T-cell (primary cell): ENCODE data around the gene ZBTB42. TPM values are rescaled to one million over a fixed set of nuclear protein-coding genes. Genes with fewer than 3 reads are reported as not detected.

Experiments
- ATAC-seq, 4 experiments: fragments of 200-7000 bp in 3 of 4; fragments of 150-1000 bp in 1 of 4; cut with Tn5 transposase; replicated peaks in 1 of 4; 1 replicate in 3 of 4; 2 replicates in 1 of 4; pipeline ENCODE4 v1.10.0; 2021; ENCODE audit warnings: moderate library complexity in 3 of 4, mild to moderate bottlenecking in 2 of 4, moderate number of reproducible peaks in 1 of 4
- CTCF ChIA-PET, 2 donors: fragments of 300-600 bp; sonication (Branson Sonifier 250); formaldehyde crosslinking; loops; one replicate each; lab custom pipeline; 2022; ENCODE audit warnings: antibody characterized with exemption in 2 of 2; lab: Charles Lee
- POLR2A ChIA-PET, 2 donors: fragments of 300-600 bp; sonication (Branson Sonifier 250); formaldehyde crosslinking; loops; one replicate each; lab custom pipeline; 2022; ENCODE audit warnings: antibody characterized with exemption in 2 of 2; lab: Charles Lee
- DNase-seq, 35 experiments: peaks; one replicate each; pipeline versions ENCODE4 v3.0.0 to v3.0.0-alpha.2; 2013 to 2023
- H3K27ac ChIP-seq: one replicate; pipeline ENCODE4 v1.5.1; 2013; ENCODE audit warnings: low read length
- H3K27me3 ChIP-seq, 2 experiments: replicated peaks in 1 of 2; 1 replicate in 1 of 2; 2 replicates in 1 of 2; pipeline versions ENCODE4 v1.6.1 to v1.7.0; 2013; ENCODE audit warnings: low read length in 1 of 2, mixed read lengths in 1 of 2; ENCODE audit not compliant: control insufficient read depth in 2 of 2, insufficient read depth in 2 of 2; ENCODE audit errors: extremely low read depth in 1 of 2
- H3K36me3 ChIP-seq, 2 donors: 1 replicate in 1 of 2; 2 replicates in 1 of 2; pipeline versions ENCODE4 v1.6.1 to v1.7.0; 2013; ENCODE audit warnings: low read length in 1 of 2; ENCODE audit not compliant: control insufficient read depth in 2 of 2, insufficient read depth in 1 of 2; ENCODE audit errors: extremely low read depth in 1 of 2
- H3K4me1 ChIP-seq, 2 experiments: 1 replicate in 1 of 2; 2 replicates in 1 of 2; pipeline versions ENCODE4 v1.6.1 to v1.7.0; 2013; ENCODE audit warnings: low read length in 2 of 2, mixed read lengths in 1 of 2; ENCODE audit not compliant: insufficient read depth in 2 of 2, control insufficient read depth in 1 of 2; ENCODE audit errors: extremely low read depth in 1 of 2
- H3K4me3 ChIP-seq, 2 donors: 1 replicate in 1 of 2; 2 replicates in 1 of 2; pipeline versions ENCODE4 v1.5.1 to v1.7.0; 2013; ENCODE audit warnings: mild to moderate bottlenecking in 2 of 2, low read length in 1 of 2, moderate library complexity in 1 of 2; ENCODE audit not compliant: control insufficient read depth in 1 of 2; ENCODE audit errors: extremely low read depth in 1 of 2
- H3K9me3 ChIP-seq: 2 replicates; pipeline ENCODE4 v1.7.0; 2013
- H3K27ac Mint-ChIP-seq, 2 donors: one replicate each; pipeline ENCODE4 v1.8.0; 2020 to 2021; ENCODE audit warnings: mild to moderate bottlenecking in 2 of 2, mixed read lengths in 2 of 2
- H3K27me3 Mint-ChIP-seq, 2 donors: one replicate each; pipeline ENCODE4 v1.8.0; 2021 to 2022; ENCODE audit warnings: mixed read lengths in 2 of 2
- H3K36me3 Mint-ChIP-seq: one replicate; pipeline ENCODE4 v1.8.0; 2021; ENCODE audit warnings: mixed read lengths
- H3K4me1 Mint-ChIP-seq, 3 donors: one replicate each; pipeline ENCODE4 v1.8.0; 2020 to 2022; ENCODE audit warnings: mixed read lengths in 3 of 3, mild to moderate bottlenecking in 1 of 3
- H3K4me3 Mint-ChIP-seq, 3 donors: one replicate each; pipeline ENCODE4 v1.8.0; 2020 to 2022; ENCODE audit warnings: mild to moderate bottlenecking in 3 of 3, mixed read lengths in 3 of 3, moderate library complexity in 3 of 3
- H3K9me3 Mint-ChIP-seq, 3 donors: one replicate each; pipeline ENCODE4 v1.8.0; 2020 to 2022; ENCODE audit warnings: mixed read lengths in 3 of 3
- WGBS: methylation state at CpG from one replicate; pipeline ENCODE4 v1.1.5; 2013; ENCODE audit warnings: missing lambda C conversion rate; ENCODE audit not compliant: insufficient coverage; 5-methylcytosine and 5-hydroxymethylcytosine counted together
- total RNA-seq, 35 experiments: library from RNA in 6 of 35; stranded (reverse) in 6 of 35; fragments of 120-200 nt in 1 of 35; gene quantifications; one replicate each; pipeline versions ENCODE4 v1.2.1 to v1.2.4 and lab custom pipeline; 2013 to 2026

The ZBTB42 gene
- total RNA-seq, 5 donors from 2014 or later (not counting 1 experiment from before 2014, with no cell fraction given), result 3.5 to 10.5 (median 9.4) TPM

DNA sequence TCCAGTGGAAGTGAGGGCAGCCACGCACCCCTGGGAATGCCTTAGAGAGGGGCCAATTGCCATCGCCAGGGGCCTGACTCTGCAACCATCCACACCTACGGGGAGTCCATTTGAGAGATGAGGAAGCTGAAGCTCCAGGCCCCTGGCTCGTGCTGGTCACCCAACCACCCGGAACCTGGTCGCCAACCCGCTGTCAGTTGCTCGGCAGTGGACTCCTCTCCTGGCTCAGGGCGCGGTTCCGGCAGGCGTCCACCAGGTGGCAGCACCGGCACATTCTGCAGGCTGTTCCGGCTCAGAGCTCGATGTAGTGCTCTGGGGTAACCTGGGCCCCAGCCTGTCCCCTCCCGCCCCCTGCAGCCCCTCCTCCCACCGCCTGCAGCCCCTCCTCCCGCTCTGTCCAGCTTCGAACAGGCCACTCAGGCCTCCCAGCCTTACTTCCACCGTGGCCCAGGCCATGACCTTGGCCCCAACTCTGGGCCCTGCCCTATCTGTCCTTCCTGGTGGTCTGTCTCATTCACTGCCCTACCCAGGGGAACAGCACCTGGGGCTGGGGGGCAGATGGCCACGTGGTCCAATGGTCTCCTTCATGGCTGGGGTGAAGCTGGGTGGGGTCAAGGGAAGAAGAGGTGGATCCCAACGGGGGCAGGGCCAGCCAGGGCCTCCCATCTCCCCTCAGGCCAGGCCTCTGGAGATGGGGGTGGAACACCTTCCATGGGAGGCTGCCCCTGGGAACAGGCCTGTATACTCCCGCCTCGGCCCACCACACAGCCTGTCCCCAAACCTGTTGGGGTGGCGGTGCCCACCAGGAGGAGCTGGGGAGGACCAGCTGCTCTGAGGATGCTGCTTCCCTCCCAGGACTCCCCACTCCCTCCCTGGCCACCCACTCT, 32.2 kb upstream of the ZBTB42 start:
- Mint-ChIP-seq H3K27ac (no peak overlapping the region), H3K4me3 (no peak overlapping the region), H3K27me3 (no peaks in the 10 kb centered on the region), H3K4me1 (peaks cover 0 to 10% (median 0%) of the 10 kb centered on the region in 3 donors), H3K9me3 (peaks cover 0 to 2% (median 0%) of the 10 kb centered on the region in 3 donors), H3K36me3 (peaks cover 17% of the 10 kb centered on the region)
- peak; percentile 91 to 96 (median 94) for ATAC-seq
- ChIA-PET POLR2A (no interaction called here), CTCF (interaction anchor here (1.0 to 1.5 kb wide), 6 partner anchors 10 to 57 kb away, joined by 3 to 11 read pairs (median 6); partner anchors contain the start of gene SIVA1 (in 1 of the 2))
- peak; percentile 66 to 95 (median 86) for DNase-seq
- H3K27ac ChIP-seq, result peak overlapping the region; percentile 35
- H3K4me3 ChIP-seq, result no peak overlapping the region
- peaks cover 10 to 28% of the 10 kb centered on the region in 2 donors for H3K36me3 ChIP-seq
- 18% methylated on average over 21 of the region's 25 CpGs for WGBS
- H3K9me3 ChIP-seq, result no peaks in the 10 kb centered on the region
- H3K27me3 ChIP-seq, result no peaks in the 10 kb centered on the region
- peaks cover 0 to 8% of the 10 kb centered on the region in 2 experiments for H3K4me1 ChIP-seq

DNA sequence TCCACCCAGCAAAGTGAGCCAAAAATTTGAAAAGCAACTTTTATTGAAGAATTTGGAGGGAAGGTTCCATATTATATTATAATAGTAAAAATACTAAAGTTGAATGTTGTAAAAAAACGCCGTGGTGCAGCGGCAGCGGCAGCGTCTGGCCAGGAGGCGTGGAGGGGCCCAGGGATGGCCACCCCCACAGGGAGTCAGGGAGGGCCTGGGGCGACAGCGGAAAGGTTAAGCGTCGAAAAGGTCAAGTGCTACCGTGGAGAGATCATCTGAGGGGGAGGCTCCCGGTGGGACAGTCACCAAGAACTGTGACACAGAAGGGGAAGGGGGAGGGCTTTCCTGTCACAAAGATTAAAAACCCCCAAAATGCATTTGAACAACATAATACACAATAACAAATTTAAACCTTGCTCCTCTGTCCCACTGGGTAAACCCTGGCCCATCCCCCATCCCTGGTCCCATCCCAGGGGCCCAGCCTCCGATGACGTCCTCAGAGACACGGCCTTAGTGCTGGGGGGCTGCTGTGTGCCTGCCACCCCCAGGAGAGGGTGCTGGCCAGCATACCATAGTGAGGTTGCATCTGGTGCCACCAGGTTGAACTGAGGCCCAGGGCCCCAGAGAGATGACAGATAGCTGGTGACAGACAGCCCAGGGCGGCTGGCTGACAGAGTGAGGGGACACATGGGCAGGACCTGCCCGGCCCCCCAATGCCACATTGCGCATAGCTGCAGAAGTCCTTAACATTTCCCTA, 31.4 kb upstream of the ZBTB42 start:
- POLR2A ChIA-PET, result interaction anchor here in 1 of 2 donors (1.2 kb wide), 1 partner anchor 17 kb away, joined by 4 read pairs; the partner anchor contains the start of gene SIVA1
- ATAC-seq (no peak), DNase-seq (no peak)
- Mint-ChIP-seq H3K4me3 (no peak overlapping the region), H3K27ac (peak overlapping the region in 1 of 2 donors; percentile 11), H3K36me3 (peaks cover 17% of the 10 kb centered on the region), H3K9me3 (peaks cover 0 to 2% (median 0%) of the 10 kb centered on the region in 3 donors), H3K27me3 (no peaks in the 10 kb centered on the region), H3K4me1 (peaks cover 0 to 10% (median 0%) of the 10 kb centered on the region in 3 donors)
- Histone ChIP-seq H3K27me3 (no peaks in the 10 kb centered on the region), H3K4me1 (peaks cover 0 to 8% of the 10 kb centered on the region in 2 experiments), H3K9me3 (no peaks in the 10 kb centered on the region), H3K36me3 (peaks cover 10 to 28% of the 10 kb centered on the region in 2 donors), H3K4me3 (no peak overlapping the region), H3K27ac (no peak overlapping the region)
- 93% methylated on average over 6 of the region's 18 CpGs for WGBS
- CTCF ChIA-PET, result interaction anchor here (1.2 to 1.5 kb wide), 2 partner anchors 17 to 57 kb away, joined by 4 to 7 read pairs; partner anchors contain the start of gene SIVA1 (in 1 of the 2)

- peaks cover 10 to 28% of the 10 kb centered on the region in 2 donors for H3K36me3 ChIP-seq
- Mint-ChIP-seq H3K36me3 (peaks cover 17% of the 10 kb centered on the region), H3K27me3 (no peaks in the 10 kb centered on the region), H3K4me1 (peaks cover 0 to 10% (median 0%) of the 10 kb centered on the region in 3 donors), H3K4me3 (no peak overlapping the region), H3K9me3 (peaks cover 0 to 2% (median 0%) of the 10 kb centered on the region in 3 donors), H3K27ac (peak overlapping the region in 1 of 2 donors; percentile 28)
- 94% methylated on average over 14 of the region's 24 CpGs for WGBS
- ChIA-PET CTCF (interaction anchor here in 1 of 2 donors (0.6 to 1.2 kb wide), 2 partner anchors 18 to 43 kb away, joined by 3 to 4 read pairs; partner anchors contain the start of gene SIVA1), POLR2A (interaction anchor here in 1 of 2 donors (1.2 kb wide), 1 partner anchor 18 kb away, joined by 4 read pairs; the partner anchor contains the start of gene SIVA1)
- ATAC-seq (no peak), DNase-seq (no peak)
- H3K4me3 ChIP-seq, result no peak overlapping the region
- H3K27ac ChIP-seq, result no peak overlapping the region
- no peaks in the 10 kb centered on the region for H3K9me3 ChIP-seq
- H3K4me1 ChIP-seq, result peaks cover 0 to 8% of the 10 kb centered on the region in 2 experiments
- H3K27me3 ChIP-seq, result no peaks in the 10 kb centered on the region
Observed at GRCh38 chr14:104770072-104770579, 30.8 kb upstream of the ZBTB42 start.

DNA sequence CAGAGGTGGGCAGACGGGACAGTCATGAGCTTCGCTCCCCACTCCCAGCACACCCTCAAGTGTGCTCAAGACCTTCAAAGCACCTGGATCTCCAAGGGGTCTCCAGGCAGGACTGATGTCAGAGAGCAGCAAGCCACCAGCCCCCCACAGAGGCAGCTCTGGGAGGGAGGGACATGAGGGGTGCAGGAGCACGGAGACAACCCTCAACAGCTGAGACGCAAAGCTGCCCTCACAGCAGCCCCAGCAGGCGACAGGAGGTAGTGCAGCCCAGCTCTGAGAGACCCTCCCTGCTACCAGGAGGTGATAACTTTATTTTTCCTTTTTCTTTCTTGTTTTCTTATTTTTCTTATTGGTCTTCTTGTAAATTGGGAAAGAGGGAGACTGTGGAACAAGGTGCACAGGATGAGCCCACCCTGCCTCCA, 30.0 kb upstream of the ZBTB42 start:
- Mint-ChIP-seq H3K4me3 (no peak overlapping the region), H3K4me1 (peaks cover 0 to 10% (median 0%) of the 10 kb centered on the region in 3 donors), H3K27ac (no peak overlapping the region), H3K27me3 (no peaks in the 10 kb centered on the region), H3K9me3 (peaks cover 0 to 2% (median 0%) of the 10 kb centered on the region in 3 donors), H3K36me3 (peaks cover 17% of the 10 kb centered on the region)
- POLR2A ChIA-PET, result interaction anchor here in 1 of 2 donors (1.2 kb wide), 1 partner anchor 18 kb away, joined by 4 read pairs; the partner anchor contains the start of gene SIVA1
- H3K27ac ChIP-seq, result no peak overlapping the region
- H3K27me3 ChIP-seq, result no peaks in the 10 kb centered on the region
- DNase-seq (peak in 2 of 35 experiments; percentile 13 to 19), ATAC-seq (no peak)
- peaks cover 0 to 8% of the 10 kb centered on the region in 2 experiments for H3K4me1 ChIP-seq
- no peaks in the 10 kb centered on the region for H3K9me3 ChIP-seq
- H3K36me3 ChIP-seq, result peaks cover 10 to 32% of the 10 kb centered on the region in 2 donors
- 86% methylated on average over 4 of the region's 5 CpGs for WGBS
- CTCF ChIA-PET, result interaction anchor here in 1 of 2 donors (0.6 to 1.2 kb wide), 3 partner anchors 10 to 42 kb away, joined by 3 to 4 read pairs (median 3); partner anchors contain the start of gene SIVA1
- H3K4me3 ChIP-seq, result no peak overlapping the region

DNA sequence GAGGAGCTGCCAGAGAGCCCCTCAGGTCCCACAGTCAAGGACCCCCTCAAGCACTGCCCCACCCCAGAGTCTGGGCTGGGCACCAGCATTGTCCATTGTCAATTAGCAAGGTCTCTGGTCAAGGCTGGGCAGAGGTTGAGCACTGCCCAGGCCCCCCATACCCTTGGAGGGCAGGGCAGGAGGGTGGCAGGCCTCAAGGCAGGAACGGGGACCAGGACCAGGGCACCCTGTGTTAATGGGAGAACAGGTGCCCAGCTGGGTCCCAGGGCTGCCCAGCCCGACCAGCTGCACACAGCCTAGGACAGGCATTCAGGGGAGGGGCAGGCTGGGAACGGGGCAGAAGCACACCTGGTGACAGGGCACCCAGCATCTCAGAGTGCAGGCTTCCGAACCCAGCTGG, 29.5 kb upstream of the ZBTB42 start:
- no peak overlapping the region for H3K4me3 ChIP-seq
- WGBS, result 91% methylated on average over 4 of the region's 4 CpGs
- DNase-seq, result no peak
- no peak overlapping the region for H3K27ac Mint-ChIP-seq
- H3K4me3 Mint-ChIP-seq, result no peak overlapping the region
- H3K36me3 ChIP-seq, result peaks cover 11 to 33% of the 10 kb centered on the region in 2 donors
- no peaks in the 10 kb centered on the region for H3K27me3 ChIP-seq
- no peak for ATAC-seq
- H3K9me3 ChIP-seq, result no peaks in the 10 kb centered on the region
- H3K4me1 ChIP-seq, result peaks cover 0 to 8% of the 10 kb centered on the region in 2 experiments
- H3K27me3 Mint-ChIP-seq, result no peaks in the 10 kb centered on the region
- peaks cover 17% of the 10 kb centered on the region for H3K36me3 Mint-ChIP-seq
- CTCF ChIA-PET, result interaction anchor here in 1 of 2 donors (0.5 kb wide), 1 partner anchor 76 kb away, joined by 6 read pairs; no protein-coding TSS in a partner anchor
- H3K9me3 Mint-ChIP-seq, result peaks cover 0 to 2% (median 0%) of the 10 kb centered on the region in 3 donors
- POLR2A ChIA-PET, result no interaction called here
- H3K4me1 Mint-ChIP-seq, result peaks cover 0 to 10% (median 0%) of the 10 kb centered on the region in 3 donors
- H3K27ac ChIP-seq, result no peak overlapping the region
